Peyer's patch (tissue), 4 donors: ENCODE measurements around the gene TTC39B. TPM values are rescaled to one million over a fixed set of nuclear protein-coding genes. Genes with fewer than 3 reads are reported as not detected.

Experiments used
- DNase-seq, 3 donors: peaks; one replicate each; pipeline ENCODE4 v3.0.0-alpha.2; 2017 to 2019
- H3K27ac ChIP-seq, 4 donors: fragments of 200-600 bp; sonication (generic); one replicate each; pipeline ENCODE4 v1.5.1; 2016 to 2019
- H3K27me3 ChIP-seq, 2 donors: fragments of 200-600 bp; sonication (generic); one replicate each; pipeline ENCODE4 v1.5.1; 2019
- H3K36me3 ChIP-seq, 3 donors: fragments of 200-600 bp; sonication (generic); one replicate each; pipeline ENCODE4 v1.5.1; 2016 to 2019
- H3K4me1 ChIP-seq, 4 donors: fragments of 200-600 bp; sonication (generic); one replicate each; pipeline ENCODE4 v1.5.1; 2016 to 2019
- H3K4me3 ChIP-seq, 4 donors: fragments of 200-600 bp; sonication (generic); 1 replicate in 3 of 4; 2 replicates in 1 of 4; pipeline ENCODE4 v1.5.1; 2016 to 2019; ENCODE audit warnings: mild to moderate bottlenecking in 1 of 4
- H3K9me3 ChIP-seq, 4 donors: fragments of 200-600 bp; sonication (generic); one replicate each; pipeline ENCODE4 v1.5.1; 2016 to 2019; ENCODE audit warnings: mild to moderate bottlenecking in 1 of 4
- POLR2A ChIP-seq, 2 donors: fragments of 450-650 bp; IDR thresholded peaks; one replicate each; pipeline ENCODE4 v1.5.1; 2017; ENCODE audit warnings: antibody characterized with exemption in 2 of 2, mild to moderate bottlenecking in 2 of 2, moderate library complexity in 2 of 2
- total RNA-seq, 4 donors: library from RNA; depleted of rRNA; stranded (reverse); fragments of >200 nt; gene quantifications; one replicate each; pipeline ENCODE4 v1.1.0, GENCODE V29; 2016
- TF ChIP-seq, protein P1 (sequence below), 6 experiments: fragments of 450-650 bp in 4 of 6; fragments of 200-600 bp in 2 of 6; sonication (generic) in 1 of 6; IDR thresholded peaks; one replicate each; pipeline ENCODE4 v1.5.1; 2017 to 2019; ENCODE audit warnings: antibody characterized with exemption in 6 of 6, mild to moderate bottlenecking in 3 of 6, moderate library complexity in 1 of 6

The TTC39B gene
- total RNA-seq, 4 donors from 2014 or later, result 17.3 to 44.1 (median 33.1) TPM

DNA sequence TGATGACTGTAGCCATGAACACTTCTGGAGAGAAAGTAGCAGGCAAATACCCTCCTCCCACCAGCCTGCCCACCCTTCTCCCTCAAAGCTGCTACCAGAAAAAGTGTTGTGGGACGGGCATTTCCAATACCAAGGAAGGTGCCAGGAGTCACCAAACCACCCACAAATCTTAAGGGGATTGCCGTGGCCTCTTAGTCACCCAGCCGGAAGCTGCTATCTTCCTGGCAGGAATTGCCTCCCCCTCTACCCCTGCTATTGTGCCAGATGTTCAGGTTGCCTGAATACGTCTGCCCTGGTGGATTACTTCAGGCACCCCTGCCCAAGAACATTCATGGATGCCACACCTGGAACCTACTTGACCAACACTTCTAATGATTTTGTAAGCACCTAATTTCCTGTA lies 156.1 kb downstream of the TTC39B start:
- Histone ChIP-seq H3K4me3 (no peak overlapping the region), H3K4me1 (no peaks in the 10 kb centered on the region), H3K27ac (no peak overlapping the region), H3K27me3 (no peaks in the 10 kb centered on the region), H3K36me3 (no peaks in the 10 kb centered on the region), H3K9me3 (no peaks in the 10 kb centered on the region)
- TF ChIP-seq, protein P1, sequence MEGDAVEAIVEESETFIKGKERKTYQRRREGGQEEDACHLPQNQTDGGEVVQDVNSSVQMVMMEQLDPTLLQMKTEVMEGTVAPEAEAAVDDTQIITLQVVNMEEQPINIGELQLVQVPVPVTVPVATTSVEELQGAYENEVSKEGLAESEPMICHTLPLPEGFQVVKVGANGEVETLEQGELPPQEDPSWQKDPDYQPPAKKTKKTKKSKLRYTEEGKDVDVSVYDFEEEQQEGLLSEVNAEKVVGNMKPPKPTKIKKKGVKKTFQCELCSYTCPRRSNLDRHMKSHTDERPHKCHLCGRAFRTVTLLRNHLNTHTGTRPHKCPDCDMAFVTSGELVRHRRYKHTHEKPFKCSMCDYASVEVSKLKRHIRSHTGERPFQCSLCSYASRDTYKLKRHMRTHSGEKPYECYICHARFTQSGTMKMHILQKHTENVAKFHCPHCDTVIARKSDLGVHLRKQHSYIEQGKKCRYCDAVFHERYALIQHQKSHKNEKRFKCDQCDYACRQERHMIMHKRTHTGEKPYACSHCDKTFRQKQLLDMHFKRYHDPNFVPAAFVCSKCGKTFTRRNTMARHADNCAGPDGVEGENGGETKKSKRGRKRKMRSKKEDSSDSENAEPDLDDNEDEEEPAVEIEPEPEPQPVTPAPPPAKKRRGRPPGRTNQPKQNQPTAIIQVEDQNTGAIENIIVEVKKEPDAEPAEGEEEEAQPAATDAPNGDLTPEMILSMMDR (IDR thresholded peaks at IDR 0.05), result no peak
- no peak for TF ChIP-seq POLR2A (IDR thresholded peaks at IDR 0.05)
- no peak for DNase-seq

DNA sequence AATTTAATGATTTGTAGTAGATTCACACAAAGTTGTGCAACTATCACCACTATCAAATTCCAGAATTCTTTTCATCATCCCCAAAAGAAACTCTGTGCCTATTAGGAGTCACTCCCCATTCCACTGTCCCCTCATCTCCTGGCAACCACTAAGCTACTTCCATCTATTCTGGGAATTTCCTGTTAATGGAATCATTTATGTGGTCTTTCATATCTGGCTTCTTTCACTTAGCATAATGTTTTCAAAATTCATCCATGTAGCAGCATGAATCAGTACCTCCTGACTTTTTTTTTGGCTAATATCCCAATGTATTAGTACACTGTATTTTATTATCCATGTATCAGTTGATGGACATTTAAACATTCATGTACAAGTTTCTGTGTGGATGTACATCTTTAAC lies 157.6 kb downstream of the TTC39B start:
- no peak for TF ChIP-seq POLR2A (IDR thresholded peaks at IDR 0.05)
- no peak overlapping the region for H3K4me3 ChIP-seq
- no peak for DNase-seq
- H3K9me3 ChIP-seq, result no peaks in the 10 kb centered on the region
- no peaks in the 10 kb centered on the region for H3K27me3 ChIP-seq
- no peaks in the 10 kb centered on the region for H3K36me3 ChIP-seq
- H3K4me1 ChIP-seq, result no peaks in the 10 kb centered on the region
- H3K27ac ChIP-seq, result no peak overlapping the region

GRCh38 chr9:15146268-15146700 lies 160.7 kb downstream of the TTC39B start:
- no peaks in the 10 kb centered on the region for H3K27me3 ChIP-seq
- H3K4me1 ChIP-seq, result no peaks in the 10 kb centered on the region
- DNase-seq, result no peak
- no peak overlapping the region for H3K27ac ChIP-seq
- TF ChIP-seq POLR2A (IDR thresholded peaks at IDR 0.05), result no peak
- TF ChIP-seq, protein P1 (IDR thresholded peaks at IDR 0.05), result no peak
- no peak overlapping the region for H3K4me3 ChIP-seq
- H3K9me3 ChIP-seq, result no peaks in the 10 kb centered on the region
- no peaks in the 10 kb centered on the region for H3K36me3 ChIP-seq

DNA sequence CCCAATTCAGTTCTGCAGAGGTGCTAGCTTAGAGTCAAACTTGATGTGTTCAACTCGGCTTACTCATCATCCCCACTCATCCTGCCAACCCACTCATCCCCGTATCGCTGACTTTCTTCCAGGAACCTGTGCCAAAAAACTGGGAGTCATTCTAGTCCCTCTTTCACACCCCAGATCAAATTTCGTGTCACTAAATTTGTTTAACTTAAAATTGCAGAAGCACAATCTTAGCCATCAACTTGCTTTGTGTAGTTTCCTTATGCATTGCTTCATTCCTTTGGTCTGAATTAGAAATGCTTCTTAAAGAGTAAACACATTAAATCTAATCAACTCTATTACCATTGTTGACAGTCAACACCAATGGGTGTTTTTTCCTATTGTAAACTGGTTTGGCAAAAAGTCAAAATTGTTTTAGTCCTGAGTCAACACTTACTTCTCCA lies 162.4 kb downstream of the TTC39B start:
- Histone ChIP-seq H3K27ac (no peak overlapping the region), H3K36me3 (no peaks in the 10 kb centered on the region), H3K9me3 (no peaks in the 10 kb centered on the region), H3K4me3 (no peak overlapping the region), H3K4me1 (no peaks in the 10 kb centered on the region), H3K27me3 (no peaks in the 10 kb centered on the region)
- no peak for DNase-seq
- TF ChIP-seq, protein P1 (IDR thresholded peaks at IDR 0.05), result no peak
- no peak for TF ChIP-seq POLR2A (IDR thresholded peaks at IDR 0.05)

DNA sequence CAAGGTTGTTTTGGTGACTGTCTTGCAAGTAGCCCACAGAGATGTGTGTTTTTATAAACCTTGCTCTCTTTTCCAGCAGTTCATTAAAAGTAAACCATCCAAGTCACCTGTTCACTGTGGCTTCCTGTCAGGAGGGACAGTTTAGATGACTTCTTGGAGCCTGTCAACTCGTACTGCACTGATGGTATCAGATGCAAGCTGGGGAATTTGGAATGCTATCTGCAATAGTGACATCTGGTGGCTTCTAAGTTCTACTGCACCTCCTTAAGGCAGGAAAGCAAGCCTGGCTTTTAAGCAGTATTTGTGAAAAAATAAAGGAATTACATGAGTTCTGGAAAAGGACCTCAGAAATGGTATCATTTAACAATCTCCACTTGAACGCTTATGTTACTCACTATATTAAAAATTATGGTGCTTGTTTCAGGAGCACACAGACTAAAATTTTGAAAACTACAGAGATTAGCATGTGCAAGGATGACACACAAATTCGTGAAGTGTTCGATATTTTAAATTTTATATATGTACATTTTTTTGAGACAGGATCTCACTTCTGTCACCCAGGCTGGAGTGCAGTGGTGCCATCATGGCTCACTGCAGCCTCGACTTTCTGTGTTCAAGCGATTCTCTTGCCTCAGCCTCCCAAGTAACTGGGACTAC lies 164.0 kb downstream of the TTC39B start:
- no peak for DNase-seq
- no peak for TF ChIP-seq POLR2A (IDR thresholded peaks at IDR 0.05)
- TF ChIP-seq, protein P1 (IDR thresholded peaks at IDR 0.05), result peak; percentile 38 to 75 (median 70)
- Histone ChIP-seq H3K27ac (no peak overlapping the region), H3K27me3 (no peaks in the 10 kb centered on the region), H3K36me3 (no peaks in the 10 kb centered on the region), H3K9me3 (no peaks in the 10 kb centered on the region), H3K4me1 (no peaks in the 10 kb centered on the region), H3K4me3 (no peak overlapping the region)

GRCh38 chr9:15140051-15140450 lies 167.0 kb downstream of the TTC39B start:
- peaks cover 0 to 3% (median 0%) of the 10 kb centered on the region in 4 donors for H3K4me1 ChIP-seq
- H3K36me3 ChIP-seq, result no peaks in the 10 kb centered on the region
- DNase-seq, result no peak
- no peak for TF ChIP-seq POLR2A (IDR thresholded peaks at IDR 0.05)
- TF ChIP-seq, protein P1 (IDR thresholded peaks at IDR 0.05), result no peak
- no peaks in the 10 kb centered on the region for H3K9me3 ChIP-seq
- H3K27me3 ChIP-seq, result no peaks in the 10 kb centered on the region
- H3K27ac ChIP-seq, result no peak overlapping the region
- H3K4me3 ChIP-seq, result no peak overlapping the region
